Breast epithelium (tissue), 4 donors: ENCODE measurements around the gene OR51M1. TPM values are rescaled to one million over a fixed set of nuclear protein-coding genes. Genes with fewer than 3 reads are reported as not detected.

Experiments used
- DNase-seq, 2 donors: peaks; one replicate each; pipeline ENCODE4 v3.0.0-alpha.2; 2019; ENCODE audit warnings: low spot score in 2 of 2
- H3K27ac ChIP-seq, 2 donors: fragments of 200-600 bp; sonication (generic) in 1 of 2; one replicate each; pipeline ENCODE4 v1.5.1; 2016 to 2019; ENCODE audit warnings: mild to moderate bottlenecking in 1 of 2
- H3K27me3 ChIP-seq, 2 donors: fragments of 200-600 bp; sonication (generic) in 1 of 2; one replicate each; pipeline versions ENCODE4 v1.5.1 to v1.6.0; 2017 to 2019; ENCODE audit warnings: control low read depth in 1 of 2, mild to moderate bottlenecking in 1 of 2
- H3K36me3 ChIP-seq: fragments of 200-600 bp; one replicate; pipeline ENCODE4 v1.5.1; 2019
- H3K4me1 ChIP-seq, 2 donors: fragments of 200-600 bp; sonication (generic); one replicate each; pipeline ENCODE4 v1.5.1; 2016 to 2019; ENCODE audit warnings: control low read depth in 1 of 2
- H3K4me3 ChIP-seq, 3 donors: fragments of 200-600 bp; sonication (generic); 1 replicate in 2 of 3; 2 replicates in 1 of 3; pipeline ENCODE4 v1.5.1; 2016 to 2019; ENCODE audit warnings: mild to moderate bottlenecking in 3 of 3, moderate library complexity in 2 of 3
- H3K9me3 ChIP-seq, 2 donors: fragments of 200-600 bp; sonication (generic) in 1 of 2; one replicate each; pipeline ENCODE4 v1.5.1; 2016 to 2019; ENCODE audit warnings: control low read depth in 1 of 2
- CTCF ChIP-seq, 3 donors: fragments of 450-650 bp; IDR thresholded peaks; one replicate each; pipeline ENCODE4 v1.5.1; 2016 to 2017; ENCODE audit warnings: antibody characterized with exemption in 3 of 3, mild to moderate bottlenecking in 3 of 3, moderate library complexity in 3 of 3
- POLR2A ChIP-seq: fragments of 450-650 bp; IDR thresholded peaks from one replicate; pipeline ENCODE4 v1.6.1; 2016; ENCODE audit warnings: antibody characterized with exemption, mild to moderate bottlenecking, moderate library complexity
- POLR2AphosphoS5 ChIP-seq, 3 donors: sonication (generic); formaldehyde crosslinking; IDR thresholded peaks; one replicate each; pipeline ENCODE4 v1.6.1; 2017; ENCODE audit warnings: antibody characterized with exemption in 3 of 3
- intact Hi-C: fragments of 100-400 bp; cut with DNase I; formaldehyde crosslinking; loops from one replicate; pipeline ENCODE4 v1.15.1; 2023; ENCODE audit warnings: low total_unique reads
- total RNA-seq, 3 donors: library from RNA; depleted of rRNA; stranded (reverse); fragments of >200 nt; gene quantifications; one replicate each; pipeline ENCODE4 v1.1.0, GENCODE V29; 2016

Gene OR51M1
- total RNA-seq, 3 donors from 2014 or later = not detected

GRCh38 chr11:5367448-5368074 is 16.1 kb upstream of the OR51M1 start:
- no peaks in the 10 kb centered on the region for H3K27me3 ChIP-seq
- intact Hi-C loops = no loop called here

GRCh38 chr11:5368502-5369043 is 15.0 kb upstream of the OR51M1 start:
- Histone ChIP-seq H3K27me3 (no peaks in the 10 kb centered on the region), H3K36me3 (no peaks in the 10 kb centered on the region), H3K9me3 (peaks cover 4 to 11% of the 10 kb centered on the region in 2 donors), H3K4me1 (no peaks in the 10 kb centered on the region), H3K4me3 (no peak overlapping the region), H3K27ac (no peak overlapping the region)
- intact Hi-C loops = no loop called here
- no peak for DNase-seq
- TF ChIP-seq POLR2AphosphoS5 (IDR thresholded peaks at IDR 0.05) = no peak
- TF ChIP-seq POLR2A = no peak
- TF ChIP-seq CTCF (IDR thresholded peaks at IDR 0.05) = no peak

More at GRCh38 chr11:5367448-5368074, 16.1 kb upstream of the OR51M1 start:
- no peak for TF ChIP-seq POLR2AphosphoS5 (IDR thresholded peaks at IDR 0.05)
- no peak for TF ChIP-seq POLR2A
- TF ChIP-seq CTCF (IDR thresholded peaks at IDR 0.05) = no peak
- Histone ChIP-seq H3K4me1 (no peaks in the 10 kb centered on the region), H3K4me3 (no peak overlapping the region), H3K27ac (no peak overlapping the region), H3K9me3 (peaks cover 0 to 2% of the 10 kb centered on the region in 2 donors), H3K36me3 (no peaks in the 10 kb centered on the region)
- DNase-seq = no peak

- H3K4me3 ChIP-seq = no peak overlapping the region
- H3K27me3 ChIP-seq = no peaks in the 10 kb centered on the region
- H3K27ac ChIP-seq = no peak overlapping the region
- TF ChIP-seq CTCF (IDR thresholded peaks at IDR 0.05) (no peak), POLR2AphosphoS5 (IDR thresholded peaks at IDR 0.05) (no peak), POLR2A (no peak)
- peaks cover 4 to 11% of the 10 kb centered on the region in 2 donors for H3K9me3 ChIP-seq
- H3K36me3 ChIP-seq = no peaks in the 10 kb centered on the region
- intact Hi-C loops = no loop called here
- DNase-seq = no peak
- H3K4me1 ChIP-seq = no peaks in the 10 kb centered on the region
Observed at GRCh38 chr11:5369789-5370188, 13.8 kb upstream of the OR51M1 start.

- intact Hi-C loops = no loop called here
- no peak overlapping the region for H3K4me3 ChIP-seq
- TF ChIP-seq CTCF (IDR thresholded peaks at IDR 0.05) (peak in 2 of 3 donors; percentile 28 to 47), POLR2AphosphoS5 (IDR thresholded peaks at IDR 0.05) (no peak)
- H3K4me1 ChIP-seq = no peaks in the 10 kb centered on the region
- no peak overlapping the region for H3K27ac ChIP-seq
- H3K27me3 ChIP-seq = no peaks in the 10 kb centered on the region
- H3K36me3 ChIP-seq = no peaks in the 10 kb centered on the region
- H3K9me3 ChIP-seq = no peaks in the 10 kb centered on the region
- DNase-seq = peak in 1 of 2 donors; percentile 49
Observed at GRCh38 chr11:5380740-5381342, 2.8 kb upstream of the OR51M1 start.

- TF ChIP-seq POLR2AphosphoS5 (IDR thresholded peaks at IDR 0.05) = no peak
- no peak for TF ChIP-seq CTCF (IDR thresholded peaks at IDR 0.05)
- TF ChIP-seq POLR2A = no peak
- no peak for DNase-seq
- intact Hi-C loops = no loop called here
- no peak overlapping the region for H3K27ac ChIP-seq
- H3K9me3 ChIP-seq = no peaks in the 10 kb centered on the region
- no peaks in the 10 kb centered on the region for H3K36me3 ChIP-seq
- no peaks in the 10 kb centered on the region for H3K27me3 ChIP-seq
- H3K4me1 ChIP-seq = no peaks in the 10 kb centered on the region
- H3K4me3 ChIP-seq = no peak overlapping the region
Observed at GRCh38 chr11:5384335-5384734, 723 bp downstream of the OR51M1 start.
